Osteoblast (primary cell): ENCODE data around the gene TSPAN5. TPM values are rescaled to one million over a fixed set of nuclear protein-coding genes. Genes with fewer than 3 reads are reported as not detected.
A peak's percentile ranks its signal among the peaks of the same experiment; 100 is the strongest.

Source experiments
- DNase-seq: peaks from one replicate; pipeline ENCODE4 v3.0.0; 2011; ENCODE audit warnings: low spot score, mixed read lengths; ENCODE audit not compliant: insufficient read length; ENCODE audit errors: missing footprints
- H2AFZ ChIP-seq: 2 replicates; pipeline ENCODE4 v1.6.0; 2011; ENCODE audit warnings: mild to moderate bottlenecking, low read length
- H3K27ac ChIP-seq: 2 replicates; pipeline ENCODE4 v1.5.1; 2011; ENCODE audit warnings: mild to moderate bottlenecking, low read depth, low read length, moderate library complexity
- H3K27me3 ChIP-seq: 2 replicates; pipeline ENCODE4 v1.6.0; 2012; ENCODE audit warnings: mild to moderate bottlenecking, control low read depth, inconsistent platforms, low read length, moderate library complexity; ENCODE audit not compliant: insufficient read depth
- H3K36me3 ChIP-seq: 2 replicates; pipeline ENCODE4 v1.5.1; 2011; ENCODE audit warnings: mild to moderate bottlenecking, low read length, control low read depth, moderate library complexity; ENCODE audit not compliant: insufficient read depth
- H3K4me1 ChIP-seq: 2 replicates; pipeline ENCODE4 v1.5.1; 2011; ENCODE audit warnings: mild to moderate bottlenecking, low read length, control low read depth, moderate library complexity; ENCODE audit not compliant: insufficient read depth
- H3K4me2 ChIP-seq: 2 replicates; pipeline ENCODE4 v1.6.0; 2011; ENCODE audit warnings: mild to moderate bottlenecking, low read length; ENCODE audit not compliant: insufficient read depth
- H3K4me3 ChIP-seq: fragments of 200-600 bp; sonication (generic); 3 replicates; pipeline ENCODE4 v1.5.1; 2012; ENCODE audit warnings: mild to moderate bottlenecking, low read length, inconsistent platforms; ENCODE audit not compliant: insufficient read depth
- H3K79me2 ChIP-seq: 2 replicates; pipeline ENCODE4 v1.6.0; 2012; ENCODE audit warnings: mild to moderate bottlenecking, low read length, control low read depth, inconsistent platforms; ENCODE audit not compliant: insufficient read depth
- H3K9me3 ChIP-seq: 2 replicates; pipeline ENCODE4 v1.5.1; 2011; ENCODE audit warnings: low read depth, low read length, control low read depth
- H4K20me1 ChIP-seq: 2 replicates; pipeline ENCODE4 v1.6.0; 2012; ENCODE audit warnings: mild to moderate bottlenecking, low read length, control low read depth; ENCODE audit not compliant: insufficient read depth
- total RNA-seq: library from RNA; depleted of rRNA; stranded (reverse); fragments of >200 nt; gene quantifications from 2 replicates; pipeline ENCODE4 v1.2.3, GENCODE V29; 2012
- TF ChIP-seq, protein P1 (sequence below): IDR thresholded peaks from 2 replicates; pipeline ENCODE4 v1.5.1; 2011; ENCODE audit warnings: mild to moderate bottlenecking, low read depth, low read length, moderate library complexity; ENCODE audit errors: extremely low read depth

TSPAN5 gene
- total RNA-seq, 1 donor = 36.9 TPM

DNA sequence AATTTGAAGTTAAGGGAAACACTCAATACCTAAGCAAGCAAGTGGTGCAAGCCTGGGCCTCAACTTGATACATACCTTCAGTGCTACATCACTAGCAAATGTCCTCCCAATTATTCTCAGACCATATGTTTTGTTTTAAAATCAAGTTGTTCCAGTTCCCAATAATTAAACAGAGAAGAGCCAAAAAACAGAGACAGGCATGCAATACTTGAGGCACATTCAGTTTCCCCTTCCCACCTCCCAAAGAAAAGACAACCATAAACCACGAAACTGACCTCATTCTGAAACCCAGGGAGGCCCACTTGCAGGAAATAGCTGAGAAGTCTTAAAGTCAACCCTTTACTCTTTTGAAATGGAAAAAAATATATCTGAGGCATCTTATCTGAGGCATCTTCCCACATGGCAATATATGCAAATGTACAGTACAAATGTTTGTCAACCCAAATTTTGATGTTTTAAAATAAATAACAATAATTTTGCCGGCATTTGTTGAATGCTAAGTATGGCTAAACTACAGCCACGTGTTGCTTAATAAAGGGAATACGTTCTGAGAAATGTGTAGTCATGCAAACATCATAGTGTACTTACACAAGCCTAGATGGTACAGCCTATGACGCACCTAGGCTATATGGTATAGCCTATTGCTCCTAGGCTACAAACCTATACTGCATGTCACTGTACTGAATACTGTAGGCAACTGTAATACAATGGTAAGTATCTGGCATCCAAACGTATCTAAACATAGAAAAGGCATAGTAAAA, 147.5 kb downstream of the TSPAN5 start:
- no peaks in the 10 kb centered on the region for H3K9me3 ChIP-seq
- TF ChIP-seq, protein P1, sequence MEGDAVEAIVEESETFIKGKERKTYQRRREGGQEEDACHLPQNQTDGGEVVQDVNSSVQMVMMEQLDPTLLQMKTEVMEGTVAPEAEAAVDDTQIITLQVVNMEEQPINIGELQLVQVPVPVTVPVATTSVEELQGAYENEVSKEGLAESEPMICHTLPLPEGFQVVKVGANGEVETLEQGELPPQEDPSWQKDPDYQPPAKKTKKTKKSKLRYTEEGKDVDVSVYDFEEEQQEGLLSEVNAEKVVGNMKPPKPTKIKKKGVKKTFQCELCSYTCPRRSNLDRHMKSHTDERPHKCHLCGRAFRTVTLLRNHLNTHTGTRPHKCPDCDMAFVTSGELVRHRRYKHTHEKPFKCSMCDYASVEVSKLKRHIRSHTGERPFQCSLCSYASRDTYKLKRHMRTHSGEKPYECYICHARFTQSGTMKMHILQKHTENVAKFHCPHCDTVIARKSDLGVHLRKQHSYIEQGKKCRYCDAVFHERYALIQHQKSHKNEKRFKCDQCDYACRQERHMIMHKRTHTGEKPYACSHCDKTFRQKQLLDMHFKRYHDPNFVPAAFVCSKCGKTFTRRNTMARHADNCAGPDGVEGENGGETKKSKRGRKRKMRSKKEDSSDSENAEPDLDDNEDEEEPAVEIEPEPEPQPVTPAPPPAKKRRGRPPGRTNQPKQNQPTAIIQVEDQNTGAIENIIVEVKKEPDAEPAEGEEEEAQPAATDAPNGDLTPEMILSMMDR = no peak
- no peaks in the 10 kb centered on the region for H3K36me3 ChIP-seq
- no peaks in the 10 kb centered on the region for H4K20me1 ChIP-seq
- H3K4me2 ChIP-seq = peak overlapping the region; percentile 49
- H2AFZ ChIP-seq = peak overlapping the region; percentile 27
- peaks cover 31% of the 10 kb centered on the region for H3K4me1 ChIP-seq
- DNase-seq = no peak
- H3K27ac ChIP-seq = peak overlapping the region; percentile 65
- no peaks in the 10 kb centered on the region for H3K27me3 ChIP-seq
- peaks cover 84% of the 10 kb centered on the region for H3K79me2 ChIP-seq
- no peak overlapping the region for H3K4me3 ChIP-seq

DNA sequence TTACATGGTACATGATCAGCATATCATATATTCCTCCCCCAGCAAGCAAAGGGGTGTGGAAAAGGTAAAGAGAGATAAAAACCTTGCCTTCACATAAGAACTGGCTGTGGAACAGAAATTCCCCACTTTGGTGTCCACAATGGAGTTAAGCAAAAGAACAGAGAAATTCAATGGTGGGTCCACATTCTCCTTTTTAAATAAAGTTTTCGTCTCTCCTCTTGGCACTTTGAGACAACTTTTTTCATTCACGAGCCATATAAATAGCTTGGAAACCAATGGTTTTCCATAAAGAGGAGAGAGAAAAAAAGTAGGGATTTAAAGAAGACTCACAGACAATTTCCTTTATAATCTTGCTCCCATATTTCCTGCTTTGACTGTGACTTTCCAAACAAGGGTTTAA, 148.1 kb downstream of the TSPAN5 start:
- Histone ChIP-seq H3K27ac (peak overlapping the region; percentile 65), H3K4me3 (no peak overlapping the region), H3K27me3 (no peaks in the 10 kb centered on the region), H3K4me1 (peaks cover 25% of the 10 kb centered on the region), H2AFZ (no peak overlapping the region), H3K79me2 (peaks cover 82% of the 10 kb centered on the region), H3K36me3 (peaks cover 4% of the 10 kb centered on the region), H3K9me3 (no peaks in the 10 kb centered on the region), H4K20me1 (no peaks in the 10 kb centered on the region), H3K4me2 (peak overlapping the region; percentile 49)
- TF ChIP-seq, protein P1 = no peak
- no peak for DNase-seq

DNA sequence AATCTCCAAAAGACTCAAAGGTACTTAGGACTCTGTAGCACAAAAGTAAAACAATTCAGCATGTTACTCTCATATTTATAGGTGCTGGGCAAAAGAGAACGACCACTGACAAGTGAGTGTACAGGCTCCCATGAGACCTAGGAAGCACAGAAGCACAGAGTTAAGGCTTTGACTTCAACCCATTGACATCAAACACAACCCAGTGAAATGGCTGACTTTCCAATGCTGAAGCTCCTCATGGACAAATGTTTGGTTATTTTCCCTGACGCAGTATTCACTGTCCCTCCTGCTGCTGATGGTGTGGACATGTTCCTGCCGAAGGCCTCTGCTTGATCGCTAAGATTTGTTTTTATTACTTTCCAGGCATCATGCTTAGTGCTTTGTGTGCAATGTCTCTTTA, 148.7 kb downstream of the TSPAN5 start:
- Histone ChIP-seq H3K27me3 (no peaks in the 10 kb centered on the region), H3K9me3 (no peaks in the 10 kb centered on the region), H3K4me1 (peaks cover 19% of the 10 kb centered on the region), H2AFZ (no peak overlapping the region), H4K20me1 (no peaks in the 10 kb centered on the region), H3K4me3 (no peak overlapping the region), H3K4me2 (no peak overlapping the region), H3K27ac (no peak overlapping the region), H3K79me2 (peaks cover 79% of the 10 kb centered on the region), H3K36me3 (peaks cover 7% of the 10 kb centered on the region)
- TF ChIP-seq, protein P1 = no peak
- no peak for DNase-seq

DNA sequence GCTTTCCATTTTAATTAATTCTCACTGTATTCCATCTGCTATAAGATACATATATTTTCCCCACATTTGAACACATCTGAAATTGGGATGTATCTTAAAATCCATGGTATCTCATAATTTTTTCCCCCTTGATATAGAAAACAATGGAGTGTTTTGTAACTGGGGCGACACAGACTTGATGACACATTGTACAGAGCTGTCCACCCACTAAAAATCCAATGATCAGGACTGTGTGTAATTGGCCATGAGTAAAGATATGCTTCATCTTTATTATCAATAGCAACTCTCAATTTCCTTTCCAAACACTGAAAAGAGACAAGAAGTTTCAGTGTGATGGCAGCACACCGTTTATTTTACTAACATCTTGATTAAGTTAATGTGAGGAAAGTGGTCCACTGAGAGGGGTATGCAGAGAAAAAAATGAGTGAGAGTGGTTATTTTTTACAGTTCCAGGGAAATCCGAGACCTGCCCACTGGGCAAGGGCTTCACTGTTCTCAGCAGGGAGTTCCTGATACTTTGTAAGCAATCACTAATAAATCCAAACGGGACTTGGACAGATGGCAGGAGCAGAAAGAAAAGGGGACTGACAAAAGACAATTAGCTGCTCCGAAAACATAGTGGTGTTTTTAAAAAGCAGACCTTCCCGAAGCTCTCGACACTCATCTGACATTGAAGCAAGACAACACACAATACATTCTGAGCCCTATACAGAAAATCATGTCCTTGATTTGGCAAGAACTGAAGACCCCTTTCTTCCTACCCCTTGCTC, 149.4 kb downstream of the TSPAN5 start:
- no peak overlapping the region for H3K4me3 ChIP-seq
- H3K36me3 ChIP-seq = peaks cover 7% of the 10 kb centered on the region
- H3K79me2 ChIP-seq = peaks cover 79% of the 10 kb centered on the region
- peak overlapping the region; percentile 25 for H3K27ac ChIP-seq
- DNase-seq = no peak
- no peaks in the 10 kb centered on the region for H4K20me1 ChIP-seq
- H3K4me1 ChIP-seq = peaks cover 17% of the 10 kb centered on the region
- H2AFZ ChIP-seq = no peak overlapping the region
- H3K27me3 ChIP-seq = no peaks in the 10 kb centered on the region
- TF ChIP-seq, protein P1 = no peak
- no peak overlapping the region for H3K4me2 ChIP-seq
- no peaks in the 10 kb centered on the region for H3K9me3 ChIP-seq
